HG03558 (cell line): Measurements from ENCODE around the gene BTBD10.

Source experiments
- ATAC-seq: cut with Tn5 transposase; IDR thresholded peaks from one replicate; pipeline ENCODE4 v1.9.1; 2021; ENCODE audit warnings: moderate number of reproducible peaks; ENCODE audit not compliant: unreplicated experiment; ENCODE audit errors: extremely low read depth

Gene BTBD10

DNA sequence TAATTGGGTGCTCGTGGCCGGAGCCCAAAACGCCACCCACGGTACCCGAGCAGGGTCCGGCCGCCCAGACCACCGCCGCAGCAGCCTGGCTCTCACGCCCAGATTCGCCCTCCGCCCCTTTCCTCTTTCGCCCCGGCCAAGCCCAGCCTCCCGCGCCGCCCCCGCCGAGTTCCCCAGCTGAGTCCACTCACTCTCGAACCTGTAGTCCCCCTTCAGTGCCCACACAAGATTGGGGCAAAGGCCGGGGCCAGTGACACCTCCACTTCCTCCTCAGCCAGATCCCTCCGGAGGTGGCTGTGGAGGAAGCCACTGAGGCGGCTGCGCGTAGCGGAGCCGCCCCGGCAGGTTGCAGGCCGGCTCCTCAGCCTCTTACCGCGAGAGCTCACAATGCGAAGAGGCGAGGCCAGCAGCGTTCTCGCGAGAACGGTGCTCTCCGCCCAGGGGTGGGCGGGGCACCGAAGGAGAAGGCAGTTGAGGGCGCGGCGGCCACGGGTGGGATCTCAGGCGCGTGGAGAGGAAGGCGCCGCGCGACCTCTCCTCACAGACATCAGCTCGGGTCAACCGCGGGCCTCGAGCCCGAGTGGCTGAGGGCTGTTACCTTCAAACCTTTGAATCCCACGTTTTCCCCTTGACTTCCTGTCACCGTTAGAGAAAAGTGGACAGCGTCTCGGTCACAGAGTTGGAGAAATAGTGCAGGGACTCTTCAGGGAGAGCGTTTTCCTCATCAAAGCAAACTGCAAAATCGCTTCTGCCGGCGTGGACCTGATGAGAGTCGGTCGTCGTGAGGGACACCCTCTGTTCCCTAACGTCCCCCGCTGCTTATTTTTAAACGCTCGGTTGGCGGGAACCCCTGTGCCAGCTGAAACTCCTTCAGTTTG lies at the start of gene BTBD10:
BTBD10 (minus strand) TSS at position 322 of the 878 bp plus-strand sequence. CDS start 18,098 bp downstream, outside the sequence.
- ATAC-seq: peak; percentile 95

DNA sequence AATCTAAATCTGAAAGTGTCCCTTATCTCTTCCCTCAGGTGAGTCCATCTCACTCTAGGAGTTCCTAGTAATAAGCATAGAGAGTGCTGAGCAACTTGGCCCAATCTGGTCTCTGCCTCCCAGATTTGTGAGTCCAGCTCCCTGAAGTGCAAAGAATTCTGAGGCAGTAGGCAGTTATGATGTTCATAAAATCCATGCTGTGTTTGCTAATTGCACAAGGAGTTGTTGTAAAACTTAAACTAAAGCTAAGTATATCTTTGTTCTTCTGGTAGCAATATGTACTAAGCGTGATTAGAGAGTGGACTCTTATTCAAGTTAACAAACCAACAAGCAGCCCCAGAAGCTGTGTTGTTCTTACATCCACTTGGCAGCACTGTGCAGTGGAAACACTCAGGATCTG lies 40.4 kb upstream of the BTBD10 start:
- ATAC-seq: no peak

DNA sequence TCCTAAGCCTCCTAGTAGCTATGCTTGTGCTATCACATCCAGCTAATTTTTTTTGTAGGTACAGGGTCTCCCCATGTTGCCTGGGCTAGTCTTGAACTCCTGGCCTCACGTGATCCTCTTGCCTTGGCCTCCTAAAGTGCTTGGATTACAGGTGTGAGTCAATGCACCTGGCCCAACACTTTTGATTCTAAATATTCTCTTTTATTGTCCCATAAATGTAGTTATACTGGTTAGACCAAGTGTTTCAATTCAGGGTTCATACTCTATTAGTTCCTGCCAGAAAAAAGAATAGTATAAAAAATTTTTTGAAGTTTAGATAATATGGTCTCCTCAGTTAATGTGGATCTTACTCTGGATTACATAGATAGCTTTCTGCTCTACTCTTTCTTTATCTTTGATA lies 39.5 kb upstream of the BTBD10 start:
- ATAC-seq: no peak

DNA sequence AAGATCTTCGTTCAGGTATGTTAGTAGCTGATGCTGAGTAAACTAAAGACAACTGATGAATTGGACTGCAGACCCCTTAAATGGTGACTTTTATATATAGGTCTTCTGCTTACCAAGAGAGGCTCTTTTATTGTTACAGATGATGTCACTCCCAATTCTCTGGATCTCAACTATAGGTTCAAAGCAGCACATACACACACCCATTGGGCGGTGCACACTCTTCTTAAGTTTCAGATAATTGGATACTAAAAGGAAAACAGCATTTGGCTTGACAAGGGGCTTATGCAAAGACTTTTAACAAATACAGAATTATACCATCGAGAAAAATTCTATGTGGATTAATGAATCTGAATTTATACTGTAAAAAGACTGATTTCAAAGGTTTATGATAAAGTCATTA lies 32.9 kb upstream of the BTBD10 start, which contains the start of gene PTH:
PTH (minus strand) TSS at position 69 of the 400 bp plus-strand sequence. CDS start 3,142 bp downstream, outside the sequence.
- ATAC-seq: no peak

DNA sequence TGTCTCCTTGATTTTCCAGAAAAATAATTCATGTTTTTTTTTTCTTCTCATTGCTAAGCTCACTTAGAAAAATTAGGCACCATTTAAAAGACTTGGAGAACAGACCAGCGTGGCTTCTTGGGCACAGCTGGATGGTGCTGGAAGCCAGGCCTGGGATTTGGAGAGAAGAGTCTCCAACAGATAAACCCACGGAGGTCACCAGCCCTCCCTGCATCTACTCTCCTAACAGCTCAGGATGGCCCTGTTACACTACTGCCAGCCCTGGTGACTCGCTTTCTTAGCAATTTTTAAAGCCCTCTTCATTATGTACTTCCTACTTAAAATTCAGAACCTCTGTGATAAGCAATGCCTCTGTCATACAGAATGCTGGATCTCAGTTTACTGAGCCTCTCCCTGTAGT lies 31.0 kb upstream of the BTBD10 start:
- no peak for ATAC-seq

DNA sequence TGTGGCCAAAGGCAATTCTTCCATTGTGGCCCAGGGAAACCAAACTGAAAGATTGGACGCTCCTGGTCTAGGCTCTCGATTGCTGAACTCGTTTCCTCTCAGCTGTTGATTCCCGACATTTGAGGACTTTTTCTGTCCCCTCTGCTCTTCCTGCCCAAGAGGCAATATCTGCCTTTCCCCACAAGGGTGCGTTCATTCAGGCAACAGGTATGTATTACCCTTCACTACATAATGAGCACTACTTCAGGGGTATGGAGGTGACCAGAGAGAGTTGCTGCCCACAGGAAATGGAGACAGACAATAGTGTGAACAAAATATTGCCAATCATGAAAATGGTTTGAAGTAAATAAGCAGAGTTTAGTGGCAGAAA lies 24.6 kb upstream of the BTBD10 start:
- no peak for ATAC-seq

DNA sequence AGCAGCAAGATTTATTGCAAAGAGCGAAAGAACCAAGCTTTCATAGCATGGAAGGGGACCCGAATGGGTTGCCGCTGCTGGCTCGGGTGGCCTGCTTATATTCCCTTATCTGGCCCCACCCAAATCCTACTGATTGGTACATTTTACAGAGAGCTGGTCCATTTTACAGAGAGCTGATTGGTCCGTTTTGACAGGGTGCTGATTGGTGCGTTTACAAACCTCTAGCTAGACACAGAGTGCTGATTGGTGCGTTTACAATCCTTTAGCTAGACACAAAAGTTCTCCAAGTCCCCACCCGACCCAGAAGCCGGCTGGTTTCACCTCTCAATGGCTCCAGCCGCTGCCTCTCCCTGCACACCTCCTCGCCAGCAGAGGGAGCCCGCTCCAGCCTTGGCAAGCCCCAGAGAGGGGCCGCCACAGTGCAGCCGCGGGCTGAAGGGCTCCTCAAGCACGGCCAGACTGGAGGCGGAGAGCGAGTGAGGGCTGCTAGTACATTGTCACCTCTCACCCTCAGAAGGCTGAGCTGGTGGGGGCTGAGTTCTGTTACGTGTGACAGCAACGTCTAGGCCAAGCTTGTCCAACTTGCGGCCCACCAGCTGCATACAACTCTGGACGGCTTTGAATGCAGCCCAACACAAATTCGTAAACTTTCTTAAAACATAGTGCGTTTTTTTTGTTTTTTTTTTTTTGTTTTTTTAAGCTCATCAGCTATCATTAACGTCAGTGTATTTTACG lies 24.1 kb upstream of the BTBD10 start:
- peak; percentile 67 for ATAC-seq

DNA sequence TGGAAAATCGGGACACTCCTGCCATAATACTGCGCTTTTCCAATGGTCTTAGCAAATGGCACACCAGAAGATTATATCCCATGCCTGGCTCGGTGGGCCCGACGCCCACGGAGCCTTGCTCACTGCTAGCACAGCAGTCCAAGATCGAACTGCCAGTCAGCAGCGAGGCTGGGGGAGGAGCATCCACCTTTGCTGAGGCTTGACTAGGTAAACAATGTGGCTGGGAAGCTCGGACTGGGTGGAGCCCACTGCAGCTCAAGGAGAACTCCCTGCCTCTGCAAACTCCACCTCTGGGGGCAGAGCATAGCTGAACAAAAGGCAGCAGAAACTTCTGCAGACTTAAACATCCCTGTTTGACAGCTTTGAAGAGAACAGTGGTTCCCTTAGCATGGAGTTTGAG lies 17.2 kb upstream of the BTBD10 start:
- no peak for ATAC-seq

DNA sequence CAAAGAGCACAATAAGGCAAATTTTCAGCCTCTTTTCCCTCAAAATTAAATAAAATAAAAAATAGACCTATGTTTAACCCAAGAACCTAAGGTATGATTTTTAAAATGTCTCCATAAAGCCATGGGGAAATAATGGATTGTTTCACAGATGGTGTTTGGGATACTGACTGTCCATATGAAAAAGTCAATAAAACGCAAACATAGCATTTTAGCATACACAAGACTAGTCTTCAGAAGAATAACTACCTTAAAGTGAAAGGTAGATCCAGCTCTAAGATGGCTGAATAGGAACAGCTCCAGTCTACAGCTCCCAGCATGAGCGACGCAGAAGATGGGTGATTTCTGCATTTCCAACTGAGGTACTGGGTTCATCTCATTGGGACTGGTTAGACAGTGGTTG lies 16.7 kb upstream of the BTBD10 start:
- no peak for ATAC-seq

DNA sequence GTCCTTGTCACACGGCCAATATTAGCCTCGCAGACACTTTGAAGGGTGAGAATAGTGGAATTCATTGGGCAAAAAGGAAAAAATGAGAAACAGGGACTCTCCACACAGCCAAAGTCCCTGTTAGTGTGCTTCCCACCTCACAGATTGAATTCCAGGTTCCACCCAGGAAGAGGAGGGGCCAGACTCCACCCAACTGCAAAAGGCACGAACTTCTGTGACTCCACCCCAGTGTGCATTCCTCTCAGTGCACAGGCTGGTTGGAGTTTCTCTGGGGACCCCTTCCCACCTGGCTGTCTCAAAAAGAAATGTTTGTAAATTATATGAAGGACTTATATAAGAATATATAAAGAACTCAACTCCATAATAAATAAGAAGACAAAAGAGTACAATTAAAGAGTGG lies 12.1 kb upstream of the BTBD10 start:
- no peak for ATAC-seq

DNA sequence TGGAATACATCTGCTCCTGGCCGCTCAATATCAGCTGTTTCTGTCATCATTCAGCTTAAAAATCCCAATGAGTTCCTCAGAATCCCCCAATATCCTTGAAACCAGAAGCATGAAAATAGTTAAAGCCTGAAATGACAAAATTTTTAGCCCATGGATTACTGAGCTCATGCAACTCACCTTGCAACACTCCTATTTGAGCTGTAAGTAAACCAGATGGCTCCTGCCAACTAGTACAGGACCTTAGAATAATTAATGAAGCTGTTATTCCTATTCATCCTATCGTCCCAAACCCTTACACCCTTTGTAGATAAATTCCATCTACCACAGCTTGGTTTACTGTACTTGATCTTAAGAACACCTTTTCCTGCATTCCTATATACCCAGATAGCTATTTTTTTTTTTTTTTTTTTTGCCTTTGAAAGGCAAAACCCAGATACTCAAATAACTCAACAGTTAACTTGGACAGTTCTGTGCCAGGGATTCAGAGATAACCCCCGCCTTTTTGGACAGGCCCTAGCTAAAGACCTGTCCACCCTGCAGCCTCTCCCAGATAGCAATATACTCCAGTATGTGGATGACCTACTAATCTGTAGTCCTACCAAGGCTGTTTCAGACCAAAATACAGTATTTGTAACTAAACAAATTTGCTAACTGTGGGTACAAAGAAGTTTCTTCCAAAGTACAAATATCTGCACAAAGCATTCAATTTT lies 10.1 kb upstream of the BTBD10 start:
- ATAC-seq: no peak

DNA sequence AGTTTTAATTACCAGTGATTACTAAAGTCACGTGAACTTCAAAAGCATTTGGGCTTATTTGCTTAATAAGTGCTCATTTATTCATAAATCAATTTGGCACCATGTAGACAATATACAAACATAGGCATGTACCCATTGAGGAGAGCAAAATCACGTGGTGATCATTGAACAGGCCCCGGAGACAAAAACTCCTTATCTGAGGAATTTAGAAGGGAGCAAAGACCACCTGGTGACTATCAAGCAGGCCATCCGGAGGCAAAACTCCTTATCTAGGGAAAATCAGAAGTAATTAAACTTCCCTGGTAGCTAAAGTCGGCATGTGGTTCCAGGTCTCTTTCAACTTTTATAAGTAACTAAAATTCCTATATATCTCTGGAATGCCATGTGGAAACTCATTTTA lies 5.7 kb upstream of the BTBD10 start:
- ATAC-seq: no peak

DNA sequence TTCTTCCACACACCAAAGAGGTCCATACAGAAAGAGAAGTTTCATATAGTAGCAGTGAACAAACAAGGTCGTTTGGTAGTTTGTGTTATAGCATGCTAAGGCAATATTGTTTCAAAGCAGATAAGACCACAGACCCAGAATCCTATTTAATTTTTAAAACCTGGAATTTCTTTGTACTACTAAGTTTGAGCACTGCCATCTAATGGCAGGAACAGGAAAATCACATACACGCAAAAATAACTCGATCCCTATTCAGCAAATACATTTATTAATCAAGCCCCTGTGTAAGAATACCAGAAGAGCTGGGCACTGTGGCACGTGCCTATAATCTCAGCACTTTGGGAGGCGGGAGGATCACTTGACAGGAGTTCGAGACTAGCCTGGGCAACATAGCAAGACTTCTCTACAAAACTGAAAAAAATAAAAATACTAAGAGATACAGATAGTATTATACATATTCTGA lies 2.9 kb upstream of the BTBD10 start:
- ATAC-seq: no peak

DNA sequence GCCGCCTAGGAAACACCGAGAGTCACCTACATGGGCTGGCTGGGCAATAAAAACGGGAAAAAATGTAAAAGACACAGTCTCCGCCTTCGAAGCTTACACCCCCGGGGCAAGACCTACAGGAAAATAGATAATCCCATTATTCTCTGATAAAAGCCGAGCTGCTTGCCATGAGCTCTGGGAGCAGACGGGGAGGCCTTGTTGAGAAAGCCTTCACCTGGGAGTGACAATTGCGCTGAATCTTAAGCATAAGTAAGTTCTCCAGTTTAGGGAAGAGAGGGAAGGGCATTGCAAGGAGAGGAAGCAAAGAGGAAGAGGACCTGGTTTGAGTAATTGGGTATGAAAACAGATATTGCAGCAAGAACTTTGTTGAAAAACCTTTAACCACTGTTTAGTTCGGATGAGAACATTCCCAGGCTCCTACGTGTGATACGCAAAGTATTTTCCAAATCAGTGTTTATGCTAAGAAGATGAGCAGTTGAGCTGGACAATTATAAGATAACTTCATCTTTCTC lies 813 bp upstream of the BTBD10 start:
- no peak for ATAC-seq

DNA sequence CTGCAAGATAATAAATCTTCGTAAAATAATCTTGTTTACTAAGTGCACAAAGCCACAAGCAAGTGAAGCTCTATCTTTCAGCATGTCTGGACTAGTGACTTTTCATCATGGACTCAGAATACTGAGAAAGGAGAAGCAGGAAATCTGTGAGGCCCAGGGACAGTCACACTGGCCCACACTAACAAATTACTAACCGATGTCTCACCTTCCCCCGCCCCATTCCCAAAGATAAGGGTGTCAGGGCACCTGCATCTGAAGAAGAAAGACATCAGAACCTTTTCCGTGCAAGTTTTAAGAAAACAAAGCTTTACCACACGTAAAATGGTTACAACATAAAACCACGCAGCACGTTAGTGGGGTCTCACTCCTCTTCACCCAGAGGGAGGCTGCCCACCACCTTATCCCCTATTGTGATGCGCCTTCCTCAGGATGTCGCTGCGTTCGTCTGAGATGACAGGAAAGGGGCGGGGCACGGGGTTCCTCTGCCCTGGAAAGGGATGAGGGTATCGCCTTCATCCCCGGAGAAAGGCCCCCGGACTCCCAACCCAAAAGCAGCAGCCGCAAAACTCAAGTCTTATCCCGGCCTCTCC lies 616 bp downstream of the BTBD10 start:
- peak; percentile 16 for ATAC-seq

DNA sequence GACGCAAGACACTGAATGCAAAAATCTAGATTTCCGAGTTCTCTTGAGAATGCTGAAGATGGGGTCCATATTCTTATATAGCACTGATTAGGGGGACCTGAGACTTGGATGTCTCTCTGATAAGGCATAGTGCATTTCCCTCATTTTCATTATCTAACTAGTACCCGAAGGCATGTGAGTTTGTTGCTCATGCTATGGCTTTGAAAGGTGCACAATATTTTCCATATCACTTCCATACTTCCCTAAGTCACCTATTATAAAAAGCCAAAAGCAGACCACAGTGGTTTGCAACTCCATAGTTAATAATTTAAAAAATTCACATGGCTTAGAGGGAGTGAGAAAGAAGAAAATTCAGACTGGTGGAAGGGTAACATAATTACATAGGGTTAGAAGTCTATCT lies 1.7 kb downstream of the BTBD10 start:
- ATAC-seq: no peak

DNA sequence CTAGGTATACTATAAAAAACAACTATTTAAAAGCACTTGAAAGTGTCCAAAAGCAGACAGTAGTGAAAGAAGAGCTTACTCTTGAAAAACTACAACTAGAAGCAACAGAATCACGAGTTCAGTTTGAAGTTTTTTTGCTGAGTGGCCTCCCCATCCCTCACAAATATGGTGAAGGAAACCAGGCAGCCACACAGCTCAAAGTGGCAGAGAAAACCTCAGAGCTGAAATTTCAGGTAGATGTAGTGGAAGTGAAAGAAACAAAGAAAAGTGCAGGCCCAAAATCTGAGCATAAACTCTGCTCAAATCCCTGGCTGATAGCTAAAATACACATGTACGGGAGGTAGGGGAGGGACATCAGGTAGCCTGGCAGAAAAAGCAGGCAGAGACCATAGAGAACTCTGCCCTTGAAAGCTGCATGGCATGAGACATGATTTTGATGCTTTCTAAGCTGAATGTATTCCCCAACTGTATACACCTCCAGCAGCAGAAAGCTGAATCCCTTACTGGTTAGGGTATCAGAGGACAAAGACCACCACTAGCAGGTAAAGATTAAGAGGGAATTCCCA lies 12.1 kb downstream of the BTBD10 start:
- ATAC-seq: no peak

DNA sequence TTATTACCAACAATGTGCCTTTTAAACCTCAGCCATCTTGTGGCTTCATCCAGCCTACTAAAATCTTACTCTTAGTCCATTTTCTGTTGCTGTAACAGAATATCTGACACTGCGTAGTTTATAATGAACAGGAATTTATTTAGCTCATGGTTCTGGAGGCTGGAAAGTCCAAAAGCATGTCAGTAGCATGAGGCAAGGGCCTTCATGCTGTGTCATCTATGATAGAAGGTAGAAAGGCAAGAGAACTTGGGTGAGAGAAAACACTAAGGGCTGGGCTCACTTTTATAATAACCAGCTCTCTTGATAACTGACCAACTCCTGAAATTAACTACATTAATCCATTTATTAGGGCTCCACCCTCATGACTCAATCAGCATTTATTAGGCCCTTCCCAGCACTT lies 13.5 kb downstream of the BTBD10 start:
- no peak for ATAC-seq

DNA sequence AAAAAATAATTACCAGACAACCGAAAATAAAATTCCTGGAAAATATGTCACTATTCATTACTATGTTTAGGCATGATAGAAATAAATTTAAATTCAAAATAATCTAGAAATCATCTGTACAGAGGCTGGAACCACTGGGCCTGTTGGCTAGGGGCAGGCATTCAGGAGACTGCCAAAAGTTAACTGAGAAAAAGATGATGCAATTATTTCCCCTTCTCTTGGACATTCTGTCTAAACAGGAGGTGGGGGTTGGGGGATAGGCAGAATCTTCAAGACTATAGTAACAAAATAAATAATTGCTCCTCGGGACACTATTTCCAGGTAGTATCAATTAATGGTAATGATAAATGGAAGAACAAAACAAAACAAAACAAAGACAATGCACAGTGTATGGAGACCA lies 14.1 kb downstream of the BTBD10 start:
- no peak for ATAC-seq

DNA sequence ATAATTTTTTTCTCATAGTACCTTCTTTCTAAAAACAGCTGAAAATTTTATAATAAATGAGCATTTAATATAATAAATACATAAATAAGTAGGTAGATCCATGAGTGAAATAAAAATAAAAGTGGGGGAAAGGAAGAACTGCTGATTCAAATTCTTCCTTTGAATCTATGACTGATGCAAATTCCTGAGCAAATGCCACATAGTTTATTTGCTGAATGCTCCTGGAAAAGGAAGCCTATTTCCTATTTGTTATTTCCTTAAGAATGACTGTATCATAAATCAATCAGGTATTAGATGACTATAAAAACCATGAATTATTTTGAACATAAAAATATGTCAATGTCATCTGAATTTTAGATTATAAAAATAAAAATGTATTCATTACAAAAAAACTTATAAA lies 16.6 kb downstream of the BTBD10 start:
- no peak for ATAC-seq
